GM19438 (cell line): Measurements from ENCODE around the gene GRHL3.
"Not testable (repeated sequence)": the region's sequence is repeated elsewhere in the genome, so short reads cannot be mapped to it uniquely, and the experiment has no call there.

Source experiments
- ATAC-seq: cut with Tn5 transposase; IDR thresholded peaks from one replicate; pipeline ENCODE4 v1.9.1; 2021; ENCODE audit warnings: low read depth; ENCODE audit not compliant: unreplicated experiment

Gene GRHL3

GRCh38 chr1:24319312-24319863 is at the start of gene GRHL3:
TSS of gene GRHL3 (plus strand) at chr1:24319357. CDS start at chr1:24319552, 195 bp downstream.
- ATAC-seq, result no peak

- ATAC-seq, result not testable (repeated sequence)
Measured at GRCh38 chr1:24274203-24275103, 44.7 kb upstream of the GRHL3 start.

GRCh38 chr1:24275104-24275410 is 44.1 kb upstream of the GRHL3 start:
- ATAC-seq, result no peak

GRCh38 chr1:24275510-24275909 is 43.6 kb upstream of the GRHL3 start:
- ATAC-seq, result no peak

GRCh38 chr1:24276791-24277190 is 42.4 kb upstream of the GRHL3 start:
- ATAC-seq, result no peak

DNA sequence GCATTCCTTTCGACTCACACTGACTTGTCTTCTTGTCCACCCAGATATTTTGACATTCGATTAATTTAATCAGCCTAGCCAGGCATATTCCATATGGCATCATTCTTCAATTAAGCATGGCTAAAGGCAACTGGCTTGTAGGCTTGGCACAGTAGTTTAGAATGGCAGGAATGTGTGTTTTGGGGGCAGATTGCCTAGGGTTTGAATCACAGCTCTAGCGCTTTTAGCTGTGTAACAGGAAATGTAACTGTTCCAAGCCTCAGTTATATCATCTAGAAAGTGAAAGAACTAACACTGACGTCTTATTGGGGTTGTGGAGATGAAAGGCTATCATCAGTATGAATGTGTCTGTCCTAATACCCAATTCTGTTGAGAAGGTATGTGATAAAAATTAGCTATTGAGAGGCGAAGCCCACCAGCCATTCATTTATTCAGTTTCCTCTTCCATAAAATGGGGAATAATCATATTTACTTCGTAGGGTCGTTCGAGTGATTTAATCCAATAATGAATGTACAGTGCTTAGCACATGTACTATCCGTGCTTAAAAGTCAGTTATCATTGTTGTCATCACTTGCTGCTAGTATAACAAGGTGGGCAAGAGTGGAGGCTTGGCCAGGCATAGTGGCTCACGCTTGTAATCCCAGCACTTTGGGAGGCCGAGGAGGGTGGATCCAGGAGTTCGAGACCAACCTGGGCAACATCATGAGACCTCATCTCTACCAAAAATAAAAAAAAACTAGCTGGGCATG is 41.6 kb upstream of the GRHL3 start:
- no peak for ATAC-seq

- ATAC-seq, result no peak
Measured at GRCh38 chr1:24278726-24279125, 40.4 kb upstream of the GRHL3 start.

DNA sequence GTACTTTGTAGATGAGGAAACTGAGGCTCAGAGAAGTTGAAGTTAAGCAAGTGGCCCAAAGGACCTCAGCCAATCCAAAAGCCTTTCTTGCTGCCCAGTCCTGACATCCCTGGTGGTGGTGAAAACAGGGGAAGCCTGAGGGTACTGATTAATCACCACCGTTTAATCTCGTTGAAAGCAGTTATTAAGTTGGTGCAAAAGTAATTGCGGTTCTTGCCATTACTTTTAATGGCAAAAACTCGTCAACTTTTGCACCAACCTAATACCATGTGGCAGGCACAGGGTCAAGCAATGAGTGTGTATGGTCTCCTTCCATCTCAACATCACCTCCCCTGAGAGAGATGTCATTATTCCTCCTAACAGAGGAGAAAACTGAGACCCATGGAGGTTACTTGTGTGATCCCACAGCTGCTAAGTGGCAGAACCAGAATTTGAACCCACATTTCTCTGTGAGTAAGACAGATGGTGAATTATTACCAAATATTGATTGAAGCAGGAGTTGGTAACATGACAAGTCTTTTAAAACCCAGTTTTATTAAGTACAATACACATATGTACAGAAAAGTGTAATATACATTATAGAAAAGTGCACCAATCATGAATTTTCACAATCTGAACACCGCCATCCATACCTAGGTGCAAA is 39.4 kb upstream of the GRHL3 start:
- no peak for ATAC-seq

DNA sequence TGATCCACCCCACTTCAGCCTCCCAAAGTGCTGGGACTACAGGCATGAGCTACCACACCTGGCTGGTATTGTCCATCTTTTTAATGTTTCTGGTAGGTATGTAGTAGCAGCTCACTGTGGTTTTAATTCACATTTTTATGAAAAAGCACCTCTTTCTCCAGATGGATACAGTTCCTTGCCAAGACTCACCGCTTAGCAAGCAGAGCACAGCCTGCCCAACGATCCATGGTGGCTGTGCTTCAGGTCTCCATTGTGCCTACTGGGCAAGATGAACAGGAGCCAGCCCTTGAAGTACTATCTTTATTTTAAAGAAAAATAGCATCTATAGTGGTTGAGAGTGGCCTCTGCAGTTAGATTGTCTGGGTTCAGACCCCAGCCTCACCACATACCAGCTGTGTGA is 37.6 kb upstream of the GRHL3 start:
- no peak for ATAC-seq

GRCh38 chr1:24282491-24282890 is 36.7 kb upstream of the GRHL3 start:
- ATAC-seq, result no peak

DNA sequence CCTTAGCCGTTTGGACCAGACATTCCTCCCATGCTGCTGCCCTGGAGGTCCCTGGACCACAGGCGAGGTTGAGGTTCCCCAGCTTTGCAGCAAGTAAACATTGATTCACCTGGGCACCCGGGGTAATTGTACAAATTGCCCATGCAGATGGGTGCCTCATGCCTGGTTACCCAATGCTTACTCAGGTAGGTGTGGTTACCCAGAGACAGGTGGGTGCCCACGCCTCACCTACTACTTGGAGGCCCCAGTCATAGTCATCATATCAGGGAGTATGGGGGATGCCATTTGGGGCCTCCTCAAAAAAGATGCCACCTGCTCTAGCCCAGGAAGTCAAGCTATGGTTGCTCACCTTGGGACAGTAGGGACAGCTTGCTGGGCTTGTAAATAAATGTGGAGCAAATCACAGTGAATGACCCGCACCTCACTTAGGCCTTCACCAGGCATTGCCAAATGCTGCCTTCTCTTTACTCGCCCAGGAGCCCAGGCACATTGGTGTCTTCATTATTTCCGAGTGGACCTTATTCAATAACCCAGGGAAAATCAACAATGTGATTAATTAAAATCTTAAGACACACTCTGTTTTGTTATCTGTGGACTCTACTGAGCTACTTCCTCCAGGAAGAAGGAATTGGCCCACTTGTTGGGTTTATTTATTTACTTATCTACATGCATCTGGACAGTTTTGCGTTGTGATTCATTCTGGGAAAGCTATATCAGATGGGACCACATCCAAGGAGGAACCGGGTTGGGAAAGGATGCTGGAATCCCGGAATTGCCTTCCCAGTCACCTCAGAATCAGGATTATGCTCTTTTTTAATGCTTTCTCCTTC is 35.6 kb upstream of the GRHL3 start:
- no peak for ATAC-seq

DNA sequence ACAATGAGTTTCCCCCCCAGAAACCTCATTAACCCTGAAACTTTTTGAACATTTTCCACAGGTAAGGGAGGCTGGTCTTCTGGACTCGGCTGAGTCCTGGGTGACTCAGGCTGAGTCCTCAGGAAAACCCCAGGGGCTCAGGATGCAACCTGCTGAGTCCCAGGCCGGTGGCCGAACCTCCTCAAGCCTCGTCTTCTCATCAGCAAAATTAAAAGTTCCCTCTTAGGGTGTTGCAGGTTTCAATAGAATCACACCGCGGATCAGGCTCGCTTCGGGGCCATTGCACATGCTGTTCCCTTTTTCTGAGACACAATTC is 35.0 kb upstream of the GRHL3 start:
- ATAC-seq, result no peak

- no peak for ATAC-seq
Measured at GRCh38 chr1:24285231-24285630, 33.9 kb upstream of the GRHL3 start.

GRCh38 chr1:24286246-24287010 is 32.7 kb upstream of the GRHL3 start:
- ATAC-seq, result no peak

DNA sequence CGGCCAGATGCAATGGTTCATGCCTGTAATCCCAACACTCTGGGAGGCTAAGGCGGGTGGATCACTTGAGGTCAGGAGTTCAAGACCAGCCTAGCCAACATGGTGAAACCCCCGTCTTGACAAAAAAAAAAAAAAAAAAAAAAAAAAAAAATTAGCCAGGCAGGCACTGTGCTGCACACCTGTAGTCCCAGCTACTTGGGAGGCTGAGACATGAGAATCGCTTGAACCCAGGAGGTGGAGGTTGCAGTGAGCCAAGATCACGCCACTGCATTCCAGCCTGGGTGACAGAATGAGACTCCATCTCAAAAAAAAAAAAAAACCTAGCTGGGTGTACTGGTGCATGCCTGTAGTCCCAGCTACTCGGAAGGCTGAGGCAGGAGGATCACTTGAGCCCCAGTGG is 31.4 kb upstream of the GRHL3 start:
- ATAC-seq, result not testable (repeated sequence)

DNA sequence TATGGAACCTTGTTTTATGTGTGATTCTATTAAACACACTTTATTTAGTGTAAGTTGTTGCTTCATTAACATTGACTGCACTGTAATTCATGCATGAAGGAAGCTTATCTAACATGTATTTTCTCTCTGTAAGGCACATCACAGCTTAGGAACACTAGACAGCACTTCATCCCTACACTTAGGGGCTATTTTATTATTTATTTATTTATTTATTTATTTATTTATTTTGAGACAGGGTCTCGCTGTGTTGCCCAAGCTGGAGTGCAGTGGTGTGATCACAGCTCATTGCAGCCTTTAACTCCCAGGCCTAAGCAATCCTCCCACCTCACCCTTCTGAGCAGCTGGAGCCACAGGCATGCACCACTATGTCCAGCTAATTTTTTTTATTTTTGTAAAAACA is 30.7 kb upstream of the GRHL3 start:
- ATAC-seq, result no peak

DNA sequence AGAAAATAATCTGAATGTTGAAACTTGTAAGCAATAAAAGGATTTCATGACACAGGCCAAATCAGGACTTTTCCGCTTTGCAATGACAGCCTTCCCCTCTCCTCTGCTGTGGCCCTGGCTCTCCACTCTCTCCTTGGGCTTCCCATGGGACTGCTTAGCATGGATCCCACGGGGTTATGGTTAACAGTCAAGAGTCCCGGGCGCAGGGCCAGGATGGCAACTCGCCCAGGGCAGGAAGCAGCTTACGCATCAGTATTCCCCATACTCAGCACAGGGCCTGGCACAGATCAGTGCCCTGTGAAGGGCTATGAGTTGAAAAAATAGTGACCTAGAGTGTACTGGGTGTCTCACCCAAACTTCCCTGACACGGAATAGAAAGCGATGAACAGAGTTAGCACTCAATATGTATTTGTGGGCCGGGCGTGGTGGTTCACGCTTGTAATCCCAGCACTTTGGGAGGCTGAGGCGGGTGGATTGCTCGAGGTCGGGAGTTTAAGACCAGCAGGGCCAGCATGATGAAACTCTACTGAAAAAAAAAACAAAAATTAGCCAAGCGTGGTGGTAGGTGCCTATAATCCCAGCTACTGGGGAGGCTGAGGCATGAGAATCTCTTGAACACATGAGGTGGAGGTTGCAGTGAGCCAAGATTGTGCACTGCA is 29.1 kb upstream of the GRHL3 start:
- no peak for ATAC-seq

DNA sequence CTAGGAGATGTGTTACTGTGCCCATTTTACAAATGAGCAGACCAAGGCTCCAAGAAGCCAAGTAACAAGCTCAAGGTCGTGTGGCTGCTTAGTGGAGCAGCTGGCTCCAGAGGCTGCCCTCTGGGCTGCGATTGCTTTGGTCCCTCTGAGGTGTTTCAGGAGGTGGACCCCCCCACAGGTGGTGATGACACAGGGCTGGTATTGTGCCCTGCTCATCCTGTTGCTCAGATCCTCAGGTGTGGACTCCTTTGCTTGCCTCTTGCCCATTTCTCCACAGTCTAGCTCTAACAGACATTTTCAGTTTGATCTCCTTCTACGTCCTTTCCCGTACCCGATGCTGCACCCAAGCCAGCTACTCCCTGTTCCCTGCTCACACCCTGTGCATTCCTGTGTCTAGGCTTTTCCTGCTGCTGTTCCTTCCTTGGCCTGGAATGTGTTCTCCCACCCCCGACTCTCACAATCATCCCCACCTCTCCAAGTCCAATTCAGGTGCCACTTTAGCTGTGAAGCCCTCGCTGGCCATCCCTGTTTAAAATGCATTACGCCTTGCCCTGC is 28.1 kb upstream of the GRHL3 start:
- no peak for ATAC-seq

DNA sequence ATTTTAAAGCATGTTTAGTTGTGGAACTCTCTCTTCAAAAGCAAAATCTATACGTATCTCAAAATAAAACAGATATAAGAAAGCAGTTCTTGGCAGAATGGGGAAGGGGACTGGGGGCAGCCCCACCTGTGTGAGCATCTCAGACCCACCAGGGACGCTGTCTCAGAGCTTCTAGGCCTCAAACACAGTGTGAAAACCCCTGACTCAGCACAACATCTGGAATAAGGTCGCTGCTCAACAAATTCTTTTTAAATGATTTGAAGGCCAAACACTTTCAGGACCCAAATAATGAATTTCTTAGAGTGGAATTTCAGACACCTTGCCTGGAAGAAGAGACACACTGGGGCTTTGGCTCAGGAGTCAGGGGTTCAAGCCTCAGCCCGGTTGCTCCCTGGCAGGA is 27.1 kb upstream of the GRHL3 start:
- no peak for ATAC-seq
